ENCODE data around the gene SEMA3E.

SEMA3E gene

DNA sequence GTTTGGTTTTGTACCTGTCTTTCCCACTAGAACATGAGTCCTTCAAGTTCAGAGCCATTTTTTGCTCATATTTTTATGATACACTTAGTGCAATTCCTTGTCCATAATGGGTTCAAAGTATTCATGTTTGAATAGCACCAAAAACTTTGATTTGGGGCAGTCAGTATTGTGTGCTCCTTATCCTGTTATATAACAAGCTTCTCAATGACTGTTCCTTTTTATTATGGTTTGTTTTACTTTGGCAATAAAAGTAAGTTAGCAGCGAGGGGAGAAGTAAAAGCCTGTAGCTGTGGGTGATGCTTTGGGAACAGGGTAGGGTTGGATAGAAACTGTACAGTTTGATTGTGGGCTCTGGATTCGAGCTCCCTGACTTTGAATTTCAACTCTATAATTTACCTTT lies 311.9 kb downstream of the SEMA3E start:
- no peak for DNase-seq

DNA sequence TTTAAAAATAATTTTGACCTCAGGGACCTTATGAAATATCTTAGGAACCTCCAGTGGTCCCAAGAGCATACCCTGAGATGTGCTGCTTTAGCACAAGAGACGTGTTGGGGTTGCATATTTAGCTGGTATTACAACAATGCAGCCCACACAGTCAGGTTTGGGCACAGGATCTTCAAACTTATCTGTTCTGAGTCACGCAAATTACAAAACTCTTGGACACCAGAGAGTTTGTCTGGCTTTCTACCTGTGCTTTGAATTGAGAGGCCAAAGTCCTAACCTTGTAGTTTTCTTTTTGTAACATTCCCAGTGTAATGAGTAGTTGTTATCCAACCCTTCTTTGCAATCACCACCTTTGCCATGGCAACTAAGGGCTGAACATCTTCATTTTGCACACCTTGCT lies 322.7 kb downstream of the SEMA3E start:
- DNase-seq = no peak

DNA sequence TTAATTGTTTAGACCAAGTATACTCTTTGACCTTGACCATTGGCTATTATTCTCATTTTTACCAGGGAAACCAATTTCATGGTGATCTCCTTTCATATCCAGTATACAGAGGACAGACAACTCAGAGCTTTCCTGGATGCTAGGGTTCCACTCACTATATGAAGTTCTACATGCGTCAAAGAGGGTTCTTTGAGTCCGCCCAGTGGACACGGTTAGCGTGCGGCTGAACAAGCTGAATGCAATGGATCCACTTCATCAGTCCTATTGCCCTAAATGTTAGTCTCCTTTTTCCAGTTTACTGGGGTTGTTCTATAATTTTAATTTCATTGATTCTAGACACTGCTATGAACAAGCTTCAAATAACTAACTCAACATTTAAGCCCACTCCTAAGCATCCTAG lies 323.9 kb downstream of the SEMA3E start:
- no peak for DNase-seq

DNA sequence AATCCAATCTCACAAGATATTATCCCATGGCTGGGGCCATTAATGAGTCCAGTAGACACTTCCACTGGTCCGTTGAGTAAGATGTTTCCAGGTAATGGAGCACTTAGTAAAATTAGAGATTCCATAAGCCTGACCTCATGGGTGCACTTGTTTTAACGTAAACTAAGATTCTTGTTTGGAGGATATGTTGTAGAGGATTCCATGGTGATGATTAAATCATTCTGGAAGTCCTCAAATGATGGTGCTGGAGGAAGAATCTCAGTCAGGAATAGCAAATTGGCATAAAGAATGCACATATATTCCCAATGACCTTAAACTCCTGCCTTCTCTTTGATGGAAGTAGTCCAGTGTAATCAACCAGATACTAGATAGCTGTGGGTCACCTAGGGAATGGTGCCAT lies 324.3 kb downstream of the SEMA3E start:
- DNase-seq = no peak

DNA sequence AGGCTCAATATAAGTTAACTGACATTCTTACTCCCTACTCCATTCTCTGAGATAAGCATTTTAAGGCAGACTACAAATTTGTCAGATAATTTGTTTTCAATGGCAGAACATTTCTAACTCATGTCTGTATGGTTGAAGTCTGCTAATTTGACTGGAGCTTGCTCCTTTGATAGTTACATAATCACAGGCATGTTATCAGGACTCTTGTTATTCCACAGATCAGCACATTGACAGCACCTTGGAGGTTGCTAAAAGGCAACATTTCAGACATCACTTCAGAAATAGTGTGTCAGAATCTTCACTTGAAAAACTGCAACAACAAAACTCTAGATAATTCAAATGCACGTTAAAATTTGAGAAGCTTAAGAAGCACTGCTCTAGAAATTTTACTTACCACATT lies 327.9 kb downstream of the SEMA3E start:
- no peak for DNase-seq

DNA sequence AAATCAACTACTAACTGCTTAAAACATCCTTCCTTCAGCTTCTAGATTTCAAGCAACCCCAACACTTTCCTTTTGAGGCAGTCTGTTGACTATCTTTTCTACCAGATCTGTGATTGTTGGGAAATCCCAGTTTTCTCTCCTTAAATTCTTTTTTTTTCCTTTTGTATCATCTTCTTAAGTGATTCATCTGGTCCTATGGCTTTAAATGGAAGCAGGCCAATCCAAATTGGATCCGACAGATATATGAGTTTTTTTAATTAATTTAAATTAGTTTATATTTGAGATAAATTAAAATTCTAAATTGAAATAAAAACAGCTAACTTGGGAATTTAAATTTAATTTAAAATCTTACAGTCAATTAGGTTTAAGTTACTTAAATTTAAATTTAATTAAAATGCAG lies 335.0 kb downstream of the SEMA3E start:
- DNase-seq = no peak

Measured in inflammatory macrophage treated with lipopolysaccharide for 4 hours (primary cell).